HG03175 (cell line): ENCODE data around the gene RAMP1.
"Not testable (repeated sequence)": the region's sequence is repeated elsewhere in the genome, so short reads cannot be mapped to it uniquely, and the experiment has no call there.

ENCODE experiments used
- ATAC-seq: cut with Tn5 transposase; IDR thresholded peaks from one replicate; pipeline ENCODE4 v1.9.1; 2021; ENCODE audit warnings: mild to moderate bottlenecking, moderate library complexity; ENCODE audit not compliant: unreplicated experiment

RAMP1 gene

DNA sequence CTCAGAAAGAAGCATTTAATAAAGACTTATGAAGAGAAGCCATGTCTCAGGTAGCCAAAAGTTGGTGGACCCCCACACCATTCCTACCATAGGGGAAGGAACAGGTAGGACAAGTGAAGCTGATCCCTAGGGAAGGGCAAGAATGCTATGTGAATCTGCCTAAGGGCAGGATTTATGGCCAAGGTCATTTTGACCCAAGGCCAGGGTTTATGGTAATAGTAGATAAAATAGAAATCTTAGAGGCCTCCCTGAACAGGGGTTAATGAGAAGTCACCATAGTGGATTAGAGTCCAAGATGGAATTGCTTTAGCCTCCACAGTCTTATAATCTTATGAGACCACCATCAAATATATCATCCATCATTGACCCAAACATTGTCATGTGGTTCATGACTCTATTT lies 81.4 kb downstream of the RAMP1 start:
- ATAC-seq, result no peak

DNA sequence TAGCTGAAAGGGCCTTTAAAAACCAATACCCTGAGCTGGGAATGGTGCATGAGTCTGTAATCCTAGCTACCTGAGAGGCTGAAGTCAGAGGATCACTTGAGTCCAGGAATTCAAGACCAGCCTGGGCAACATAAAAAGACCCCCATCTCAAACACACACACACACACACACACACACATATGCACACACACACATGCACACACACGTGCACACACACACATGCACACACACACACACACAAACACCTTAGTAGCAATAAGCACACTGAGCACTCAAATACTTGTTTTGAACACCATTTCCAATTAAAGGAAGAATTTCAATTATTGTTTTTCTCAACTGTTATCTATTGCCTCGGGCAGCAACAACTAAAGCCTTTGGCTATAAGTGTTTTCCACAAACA lies 81.8 kb downstream of the RAMP1 start:
- no peak for ATAC-seq

DNA sequence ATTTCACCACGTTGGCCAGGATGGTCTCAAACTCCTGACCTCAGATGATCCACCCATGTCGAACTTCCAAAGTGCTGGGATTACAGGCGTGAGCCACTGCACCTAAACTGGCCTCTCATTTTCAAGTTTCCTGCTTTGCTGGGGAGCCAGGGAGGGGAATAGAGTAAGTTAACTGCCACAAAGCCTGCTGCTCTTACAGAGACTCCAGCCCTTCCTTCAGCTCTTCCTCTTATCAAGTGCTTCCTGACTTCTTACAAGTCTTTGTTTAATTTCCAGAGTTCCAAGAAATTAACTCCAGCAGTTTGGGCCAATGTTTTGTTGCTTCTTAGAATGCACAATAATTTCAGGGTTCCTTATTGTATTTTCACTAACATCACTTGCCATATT lies 83.1 kb downstream of the RAMP1 start:
- ATAC-seq, result no peak

DNA sequence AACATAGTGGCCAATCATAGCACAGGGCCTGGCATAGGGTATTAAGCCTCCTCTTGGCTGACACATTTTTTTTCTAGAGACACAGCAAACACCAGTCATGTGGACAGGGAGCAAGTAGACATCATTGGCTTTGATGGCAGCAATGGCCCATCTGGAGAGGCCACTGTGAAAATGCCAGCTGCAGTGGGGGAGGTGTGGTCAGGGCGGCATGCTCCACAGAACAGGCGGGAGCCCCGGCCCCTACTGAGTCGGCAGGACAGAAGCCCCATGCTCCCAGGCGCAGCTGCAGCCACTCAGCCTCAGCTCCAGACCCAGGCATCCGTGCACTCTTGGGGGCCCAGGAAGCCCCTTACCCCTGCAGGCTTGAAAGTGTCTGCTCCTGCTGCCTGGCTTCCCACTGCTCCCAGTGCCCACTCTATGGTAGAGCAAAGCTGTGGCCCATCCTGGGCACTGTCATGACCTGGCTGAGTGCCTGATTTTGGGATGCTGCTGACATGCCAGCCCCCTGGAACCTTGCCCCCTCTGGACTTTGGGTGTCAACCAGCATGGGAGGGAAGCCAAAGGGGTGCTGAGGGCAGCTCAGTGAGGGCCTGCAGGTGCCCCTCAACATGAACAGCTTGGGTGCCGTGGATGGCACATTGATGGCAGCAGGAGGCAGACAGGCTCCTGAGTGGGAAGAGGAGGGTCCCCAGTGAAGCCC lies 84.1 kb downstream of the RAMP1 start:
- no peak for ATAC-seq

DNA sequence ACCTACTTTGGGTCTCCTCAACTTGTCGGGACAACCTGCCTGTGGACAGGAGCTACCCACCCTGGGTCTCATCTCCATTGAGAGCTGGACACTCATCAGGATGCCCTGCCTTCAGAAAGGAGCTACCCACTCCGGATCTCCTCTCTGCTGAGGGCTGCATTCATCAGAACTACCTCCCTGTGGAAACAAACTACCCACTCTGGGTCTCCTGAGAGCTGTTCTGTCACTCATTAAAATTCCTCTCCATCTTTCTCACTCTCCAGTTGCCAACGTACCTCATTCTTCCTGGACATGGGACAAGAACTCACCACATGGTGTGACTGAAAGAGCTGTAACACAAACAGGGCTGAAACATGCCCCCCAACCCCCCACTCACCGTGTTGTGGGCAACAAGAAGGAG lies 84.9 kb downstream of the RAMP1 start:
- no peak for ATAC-seq

DNA sequence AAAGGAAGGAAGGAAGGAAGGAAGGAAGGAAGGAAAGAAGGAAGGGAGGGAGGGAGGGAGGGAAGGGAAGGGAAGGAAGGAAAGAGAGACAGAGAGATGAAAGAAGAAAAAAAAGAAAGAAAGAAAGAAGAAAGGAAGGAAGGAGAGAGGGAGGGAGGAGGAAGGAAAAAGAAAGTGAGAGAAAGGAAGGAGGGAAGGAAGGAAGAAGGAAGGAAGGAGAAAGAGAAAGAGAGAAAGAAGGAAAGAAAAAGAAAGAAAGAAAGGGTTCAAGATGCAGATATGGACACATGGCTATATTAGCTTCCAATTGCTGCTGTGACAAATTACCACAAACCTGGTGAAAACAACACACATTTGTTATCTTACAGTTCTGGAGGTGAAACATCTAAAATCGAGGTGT lies 87.0 kb downstream of the RAMP1 start:
- no peak for ATAC-seq

DNA sequence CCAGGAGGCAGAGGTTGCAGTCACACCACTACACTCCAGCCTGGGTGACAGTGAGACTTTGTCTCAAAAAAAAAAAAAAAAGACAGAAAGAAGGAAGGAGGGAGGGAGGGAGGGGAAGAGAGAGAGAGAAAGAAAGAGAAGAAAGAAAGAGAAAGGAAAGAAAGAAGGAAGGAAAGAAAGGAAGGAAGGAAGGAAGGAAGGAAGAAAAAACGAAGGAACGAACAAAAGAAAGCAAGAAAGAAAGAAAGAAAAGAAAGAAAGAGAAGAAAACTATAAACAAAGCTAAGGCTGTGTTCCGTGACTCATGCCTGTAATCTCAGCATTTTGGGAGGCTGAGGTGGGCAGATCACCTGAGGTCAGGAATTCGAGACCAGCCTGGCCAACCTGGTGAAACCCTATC lies 91.9 kb downstream of the RAMP1 start:
- ATAC-seq, result not testable (repeated sequence)

DNA sequence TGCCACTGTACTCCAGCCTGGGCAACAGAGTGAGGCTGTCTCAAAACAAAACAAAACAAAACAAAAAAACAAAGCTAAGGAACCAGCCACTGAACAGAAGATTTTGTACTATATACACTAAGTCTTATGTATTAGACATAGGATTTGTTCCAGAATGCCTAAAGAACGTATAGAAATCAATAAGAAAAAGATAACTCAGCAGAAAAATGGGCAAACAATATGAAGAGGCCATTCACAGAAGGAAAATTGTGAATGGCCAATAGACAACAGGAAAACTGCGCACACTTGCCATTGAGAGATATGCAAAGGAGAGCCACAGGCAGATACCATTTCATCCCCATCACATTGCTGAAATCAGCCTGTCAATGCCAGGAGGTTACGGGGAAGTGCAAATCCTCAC lies 92.5 kb downstream of the RAMP1 start:
- no peak for ATAC-seq

DNA sequence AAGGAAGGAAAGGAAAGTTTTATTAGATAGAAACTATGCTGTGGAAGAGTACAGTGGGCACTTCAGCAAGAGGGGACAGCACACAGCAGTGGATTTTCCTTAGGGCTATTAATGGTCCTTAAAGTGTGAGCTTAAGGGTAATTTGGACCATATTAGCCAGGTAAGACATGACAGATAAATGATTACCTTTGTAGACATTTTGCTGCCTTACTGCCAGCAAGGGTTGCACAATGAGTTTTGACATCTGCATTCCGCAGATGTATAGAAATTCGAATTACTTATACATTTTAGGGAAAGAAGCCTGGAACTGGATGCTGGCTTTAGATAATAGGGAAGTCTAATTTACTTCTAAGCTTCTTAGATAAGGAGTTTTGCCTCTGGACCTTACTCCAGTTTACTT lies 93.4 kb downstream of the RAMP1 start:
- ATAC-seq, result no peak

DNA sequence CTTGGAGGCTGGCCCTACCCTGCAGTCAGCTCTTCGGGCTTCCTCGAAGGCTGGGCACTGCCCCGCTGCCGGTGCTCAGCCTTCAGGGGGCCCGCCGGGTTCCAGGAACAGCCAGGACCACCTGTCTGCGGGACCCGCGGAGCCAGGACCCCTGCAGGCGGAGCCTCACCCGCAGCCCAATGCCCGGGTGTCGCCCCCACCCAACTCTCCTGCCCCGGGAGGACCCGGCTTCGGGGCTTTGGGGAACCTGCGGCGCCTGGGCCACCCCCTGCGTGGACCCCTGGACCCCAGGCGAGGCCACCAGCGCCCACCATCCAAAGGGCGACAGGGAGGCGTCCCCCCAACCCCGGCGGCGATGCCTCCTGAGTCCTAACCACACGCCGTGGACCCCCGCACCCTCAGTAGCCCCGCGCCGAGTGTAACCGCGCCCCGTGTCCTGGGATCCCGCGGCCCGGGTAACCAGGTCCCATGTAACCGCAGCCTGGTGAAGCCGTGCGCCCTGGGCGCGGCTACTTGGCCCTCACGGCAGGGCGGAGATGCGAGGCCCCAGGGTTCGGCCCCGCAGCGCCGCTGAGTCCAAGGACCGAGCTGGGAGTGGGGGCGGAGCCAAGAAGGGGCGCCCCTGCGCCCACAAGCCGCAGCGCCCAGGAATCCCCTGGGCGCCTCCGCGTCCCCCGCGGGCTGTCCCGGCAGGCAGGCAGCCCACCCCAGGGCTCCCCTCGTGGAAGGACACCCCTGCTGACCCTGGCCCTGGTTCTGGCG lies 96.4 kb downstream of the RAMP1 start:
- no peak for ATAC-seq

DNA sequence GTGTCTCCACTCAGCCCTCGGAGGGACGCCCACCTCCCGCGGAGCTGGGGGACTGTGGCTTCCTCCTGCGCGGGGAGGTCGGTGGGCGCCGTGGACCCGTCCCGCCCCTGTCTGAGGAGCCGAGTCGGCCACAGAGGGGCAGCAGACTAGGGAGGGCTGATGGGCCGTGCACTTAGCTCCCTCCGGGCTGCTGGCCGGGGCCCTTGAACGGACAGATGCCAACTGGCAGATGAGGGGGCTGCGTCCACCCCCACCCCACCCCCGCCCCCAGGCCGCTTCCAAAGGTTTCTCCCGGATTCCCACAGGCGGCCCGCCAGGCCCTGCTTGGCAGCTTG lies 96.9 kb downstream of the RAMP1 start:
- ATAC-seq, result no peak

DNA sequence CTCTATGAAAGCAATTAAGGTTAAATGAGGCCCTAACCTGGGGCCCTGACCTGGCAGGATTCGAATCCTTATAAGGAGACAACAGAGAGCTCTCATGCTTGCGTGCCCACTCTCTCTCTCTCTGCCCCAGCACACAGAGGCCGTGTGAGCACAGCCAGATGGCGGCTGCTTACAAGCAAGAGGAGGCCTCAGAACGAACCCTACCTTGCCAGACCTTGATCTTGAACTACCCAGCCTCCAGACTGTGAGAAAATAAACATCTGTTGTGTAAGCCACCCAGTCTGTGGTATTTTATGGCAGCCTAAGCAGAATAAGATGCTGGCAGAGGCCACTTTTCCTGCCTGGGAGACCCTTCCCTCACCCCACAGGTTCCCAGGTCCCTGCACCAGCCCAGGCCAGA lies 102.2 kb downstream of the RAMP1 start:
- no peak for ATAC-seq
